ENCODE measurements around the gene USP32. TPM values are rescaled to one million over a fixed set of nuclear protein-coding genes. Genes with fewer than 3 reads are reported as not detected.

USP32 gene
- total RNA-seq, 4 donors from 2014 or later: 29.1 to 74.1 (median 42.5) TPM

DNA sequence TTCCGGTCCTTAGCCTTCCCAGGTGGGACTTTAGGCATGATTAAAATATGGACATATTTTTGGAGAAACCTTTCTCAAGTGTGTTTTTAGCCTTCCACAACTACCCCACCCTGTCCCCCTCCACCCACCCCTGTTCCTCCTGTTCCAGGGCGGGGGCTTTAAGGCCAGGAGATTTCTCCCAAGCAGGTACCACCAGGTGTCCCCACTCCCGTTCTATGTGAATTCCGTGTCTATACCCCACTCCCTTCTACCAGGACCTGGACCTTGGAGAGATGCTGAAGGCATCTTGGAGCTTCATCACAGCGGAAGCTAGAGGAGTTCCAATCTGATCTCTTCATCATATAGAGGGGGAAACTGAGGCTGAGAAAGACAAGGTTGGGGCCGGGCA, 232.5 kb downstream of the USP32 start:
- DNase-seq: no peak
- no peak for TF ChIP-seq POLR2A (IDR thresholded peaks at IDR 0.05)
- intact Hi-C loops (cut with DNase I): no loop called here
- H3K4me3 ChIP-seq: no peak overlapping the region
- H3K27me3 ChIP-seq: peaks cover 0 to 87% (median 0%) of the 10 kb centered on the region in 4 donors
- no peaks in the 10 kb centered on the region for H3K9me3 ChIP-seq
- H3K36me3 ChIP-seq: no peaks in the 10 kb centered on the region
- H3K4me1 ChIP-seq: peaks cover 0 to 19% (median under 1%) of the 10 kb centered on the region in 3 donors
- no peak overlapping the region for H3K27ac ChIP-seq
- 58 to 75% methylated on average over 3 to 4 of the region's 6 CpGs for WGBS, 2 donors

- Histone ChIP-seq H3K27ac (no peak overlapping the region), H3K4me3 (no peak overlapping the region), H3K36me3 (no peaks in the 10 kb centered on the region), H3K4me1 (peaks cover 0 to 25% (median 4%) of the 10 kb centered on the region in 3 donors), H3K9me3 (no peaks in the 10 kb centered on the region), H3K27me3 (peaks cover 0 to 93% (median 0%) of the 10 kb centered on the region in 4 donors)
- intact Hi-C loops (cut with DNase I): no loop called here
- no peak for TF ChIP-seq CTCF (IDR thresholded peaks at IDR 0.05)
- TF ChIP-seq POLR2A (IDR thresholded peaks at IDR 0.05): no peak
- whole genome bisulfite sequencing, 2 donors: 47 to 65% methylated on average over 14 to 15 of the region's 19 CpGs
- no peak for DNase-seq
Measured at GRCh38 chr17:60158751-60159478, 233.0 kb downstream of the USP32 start.

DNA sequence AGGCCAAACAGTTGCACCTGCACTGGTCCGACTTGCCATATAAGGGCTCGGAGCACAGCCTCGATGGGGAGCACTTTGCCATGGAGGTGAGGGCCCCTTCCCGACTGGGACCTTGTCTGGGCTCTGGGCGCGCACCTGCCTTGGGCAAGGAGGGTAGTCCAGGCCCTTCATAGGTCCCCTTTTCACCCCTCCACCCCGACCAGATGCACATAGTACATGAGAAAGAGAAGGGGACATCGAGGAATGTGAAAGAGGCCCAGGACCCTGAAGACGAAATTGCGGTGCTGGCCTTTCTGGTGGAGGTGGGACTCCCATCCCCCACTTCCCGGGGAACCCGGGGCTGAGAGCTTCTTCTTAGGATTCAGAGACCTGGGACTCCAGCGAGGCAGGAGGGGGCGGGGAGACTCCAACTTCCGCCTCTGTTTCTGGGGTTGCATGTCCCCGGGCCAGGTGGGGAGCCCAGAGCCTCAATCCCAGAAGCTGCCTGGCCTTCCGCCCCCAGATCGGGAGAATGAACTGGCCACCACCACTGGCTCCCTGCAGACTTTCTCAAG, 234.4 kb downstream of the USP32 start:
- TF ChIP-seq POLR2A (IDR thresholded peaks at IDR 0.05) (no peak), CTCF (IDR thresholded peaks at IDR 0.05) (no peak)
- H3K27ac ChIP-seq: no peak overlapping the region

GRCh38 chr17:60156746-60157145, 235.2 kb downstream of the USP32 start:
- no peak for TF ChIP-seq CTCF (IDR thresholded peaks at IDR 0.05)
- TF ChIP-seq POLR2A (IDR thresholded peaks at IDR 0.05): no peak
- 83 to 85% methylated on average over 2 to 7 of the region's 8 CpGs for WGBS, 2 donors
- intact Hi-C loops (cut with DNase I): no loop called here
- no peaks in the 10 kb centered on the region for H3K9me3 ChIP-seq
- H3K27ac ChIP-seq: no peak overlapping the region
- peaks cover 0 to 98% (median 1%) of the 10 kb centered on the region in 4 donors for H3K27me3 ChIP-seq
- H3K4me1 ChIP-seq: peaks cover 0 to 24% (median 4%) of the 10 kb centered on the region in 3 donors
- no peak for DNase-seq
- H3K4me3 ChIP-seq: no peak overlapping the region
- H3K36me3 ChIP-seq: no peaks in the 10 kb centered on the region

More for the DNA sequence above, 234.4 kb downstream of the USP32 start:
- Histone ChIP-seq H3K9me3 (no peaks in the 10 kb centered on the region), H3K4me3 (no peak overlapping the region), H3K36me3 (no peaks in the 10 kb centered on the region), H3K4me1 (peaks cover 0 to 29% (median 4%) of the 10 kb centered on the region in 3 donors), H3K27me3 (peaks cover 0 to 98% (median 0%) of the 10 kb centered on the region in 4 donors)
- 45 to 57% methylated on average over 4 to 7 of the region's 18 CpGs for WGBS, 2 donors
- no peak for DNase-seq
- intact Hi-C loops (cut with DNase I): no loop called here

DNA sequence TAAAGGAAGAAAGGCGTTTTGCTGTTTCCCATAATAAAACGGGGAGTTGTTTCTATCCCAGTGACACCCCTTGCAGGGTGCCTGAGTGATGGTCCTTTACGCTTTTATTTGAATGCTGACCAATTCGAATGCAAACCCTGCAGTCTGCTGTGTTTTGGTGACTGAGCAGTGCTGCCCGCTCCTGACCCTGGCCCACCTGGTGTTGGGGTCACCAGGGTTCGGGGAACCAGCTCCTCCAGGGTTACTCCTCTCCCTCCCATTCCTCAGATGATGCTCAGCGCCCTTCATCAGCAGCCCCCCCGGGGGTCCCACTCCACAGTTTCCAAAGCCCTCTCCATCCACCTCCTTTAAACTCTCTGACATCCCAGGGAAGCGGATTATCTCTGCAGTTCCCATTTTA, 236.1 kb downstream of the USP32 start:
- H3K4me3 ChIP-seq: no peak overlapping the region
- 70 to 76% methylated on average over 9 of the region's 9 CpGs for WGBS, 2 donors
- no peaks in the 10 kb centered on the region for H3K36me3 ChIP-seq
- no peak overlapping the region for H3K27ac ChIP-seq
- H3K9me3 ChIP-seq: no peaks in the 10 kb centered on the region
- H3K4me1 ChIP-seq: peaks cover 0 to 20% (median 4%) of the 10 kb centered on the region in 3 donors
- TF ChIP-seq POLR2A (IDR thresholded peaks at IDR 0.05) (no peak), CTCF (IDR thresholded peaks at IDR 0.05) (no peak)
- no peak for DNase-seq
- peaks cover 3 to 98% (median 8%) of the 10 kb centered on the region in 4 donors for H3K27me3 ChIP-seq
- intact Hi-C loops (cut with DNase I): no loop called here
